ENCODE results near the gene GOLGA6C. TPM values are rescaled to one million over a fixed set of nuclear protein-coding genes. Genes with fewer than 3 reads are reported as not detected.
"Not testable (repeated sequence)": the region's sequence is repeated elsewhere in the genome, so short reads cannot be mapped to it uniquely, and the experiment has no call there.

GOLGA6C gene
- total and polyA plus RNA-seq, 4 donors: 0.08 TPM; not detected in 3

GRCh38 chr15:75249726-75250125 is 8.4 kb upstream of the GOLGA6C start (continued):
- TF ChIP-seq REST (IDR thresholded peaks at IDR 0.05): no peak

- H3K27me3 ChIP-seq (ENCODE audit: control insufficient read depth in 4 of 4, insufficient read depth in 4 of 4, low read length in 3 of 4); H3K36me3 ChIP-seq (ENCODE audit: control insufficient read depth in 4 of 4, insufficient read depth in 3 of 4, low read depth in 1 of 4, low read length in 3 of 4); H3K9ac ChIP-seq (ENCODE audit: low read depth in 1 of 2, low read length in 2 of 2); H3K27ac ChIP-seq (ENCODE audit: low read depth in 1 of 2, low read length in 2 of 2); DNase-seq (ENCODE audit: low spot score); H3K4me3 ChIP-seq (ENCODE audit: low read depth in 1 of 3, low read length in 3 of 3); H3K4me1 ChIP-seq (ENCODE audit: control insufficient read depth in 4 of 4, insufficient read depth in 4 of 4, low read length in 3 of 4); H3K9me3 ChIP-seq (ENCODE audit: control insufficient read depth in 4 of 4, low read length in 3 of 4): not testable (repeated sequence)
- 91% methylated on average over 4 of the region's 4 CpGs for WGBS
Measured at GRCh38 chr15:75251343-75251742, 6.8 kb upstream of the GOLGA6C start.

DNA sequence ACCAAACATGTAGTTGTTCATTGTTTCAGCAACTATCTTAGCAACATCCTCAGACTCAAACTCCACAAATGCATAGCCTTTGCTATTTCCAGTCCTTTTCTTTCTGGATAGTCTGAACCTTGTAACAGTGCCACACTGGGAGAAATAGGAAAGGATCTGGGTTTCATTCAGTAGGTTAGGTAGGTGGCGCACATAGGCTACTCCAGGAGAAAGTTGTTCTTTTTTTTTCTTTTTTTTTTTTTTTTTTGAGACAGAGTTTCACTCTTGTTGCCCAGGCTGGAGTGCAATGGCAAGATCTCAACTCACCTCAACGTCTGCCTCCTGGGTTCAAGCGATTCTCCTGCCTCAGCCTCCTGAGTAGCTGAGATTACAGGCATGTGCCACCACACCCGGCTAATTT is 5.8 kb upstream of the GOLGA6C start:
- H3K4me3 ChIP-seq (ENCODE audit: low read depth in 1 of 3, low read length in 3 of 3); H3K36me3 ChIP-seq (ENCODE audit: control insufficient read depth in 4 of 4, insufficient read depth in 3 of 4, low read depth in 1 of 4, low read length in 3 of 4); H3K4me1 ChIP-seq (ENCODE audit: control insufficient read depth in 4 of 4, insufficient read depth in 4 of 4, low read length in 3 of 4); H3K9me3 ChIP-seq (ENCODE audit: control insufficient read depth in 4 of 4, low read length in 3 of 4); H3K9ac ChIP-seq (ENCODE audit: low read depth in 1 of 2, low read length in 2 of 2); H3K27ac ChIP-seq (ENCODE audit: low read depth in 1 of 2, low read length in 2 of 2); H3K27me3 ChIP-seq (ENCODE audit: control insufficient read depth in 4 of 4, insufficient read depth in 4 of 4, low read length in 3 of 4); DNase-seq (ENCODE audit: low spot score): not testable (repeated sequence)
- 85% methylated on average over 4 of the region's 4 CpGs for WGBS

- not testable (repeated sequence) for H3K36me3 ChIP-seq (ENCODE audit: control insufficient read depth in 4 of 4, insufficient read depth in 3 of 4, low read depth in 1 of 4, low read length in 3 of 4); H3K9ac ChIP-seq (ENCODE audit: low read depth in 1 of 2, low read length in 2 of 2); DNase-seq (ENCODE audit: low spot score); H3K4me1 ChIP-seq (ENCODE audit: control insufficient read depth in 4 of 4, insufficient read depth in 4 of 4, low read length in 3 of 4); H3K27ac ChIP-seq (ENCODE audit: low read depth in 1 of 2, low read length in 2 of 2); H3K4me3 ChIP-seq (ENCODE audit: low read depth in 1 of 3, low read length in 3 of 3); H3K27me3 ChIP-seq (ENCODE audit: control insufficient read depth in 4 of 4, insufficient read depth in 4 of 4, low read length in 3 of 4); H3K9me3 ChIP-seq (ENCODE audit: control insufficient read depth in 4 of 4, low read length in 3 of 4)
- 83% methylated on average over 11 of the region's 16 CpGs for WGBS
Measured at GRCh38 chr15:75258620-75259343, 648 bp downstream of the GOLGA6C start.

GRCh38 chr15:75259873-75260272 is 1.7 kb downstream of the GOLGA6C start:
- not testable (repeated sequence) for H3K27me3 ChIP-seq (ENCODE audit: control insufficient read depth in 4 of 4, insufficient read depth in 4 of 4, low read length in 3 of 4); H3K4me1 ChIP-seq (ENCODE audit: control insufficient read depth in 4 of 4, insufficient read depth in 4 of 4, low read length in 3 of 4); DNase-seq (ENCODE audit: low spot score); H3K9ac ChIP-seq (ENCODE audit: low read depth in 1 of 2, low read length in 2 of 2); H3K36me3 ChIP-seq (ENCODE audit: control insufficient read depth in 4 of 4, insufficient read depth in 3 of 4, low read depth in 1 of 4, low read length in 3 of 4); H3K27ac ChIP-seq (ENCODE audit: low read depth in 1 of 2, low read length in 2 of 2); H3K9me3 ChIP-seq (ENCODE audit: control insufficient read depth in 4 of 4, low read length in 3 of 4); H3K4me3 ChIP-seq (ENCODE audit: low read depth in 1 of 3, low read length in 3 of 3)
- WGBS: no CpG with 5 or more reads among the region's 3 CpGs

GRCh38 chr15:75273751-75274359 is 15.7 kb downstream of the GOLGA6C start:
- H3K36me3 ChIP-seq (ENCODE audit: control insufficient read depth in 4 of 4, insufficient read depth in 3 of 4, low read depth in 1 of 4, low read length in 3 of 4); H3K27ac ChIP-seq (ENCODE audit: low read depth in 1 of 2, low read length in 2 of 2); H3K9ac ChIP-seq (ENCODE audit: low read depth in 1 of 2, low read length in 2 of 2); H3K4me3 ChIP-seq (ENCODE audit: low read depth in 1 of 3, low read length in 3 of 3); DNase-seq (ENCODE audit: low spot score); H3K9me3 ChIP-seq (ENCODE audit: control insufficient read depth in 4 of 4, low read length in 3 of 4); H3K27me3 ChIP-seq (ENCODE audit: control insufficient read depth in 4 of 4, insufficient read depth in 4 of 4, low read length in 3 of 4); H3K4me1 ChIP-seq (ENCODE audit: control insufficient read depth in 4 of 4, insufficient read depth in 4 of 4, low read length in 3 of 4): not testable (repeated sequence)
- 86% methylated on average over 3 of the region's 8 CpGs for WGBS

Measured in liver (tissue), 9 donors.